Measurements from ENCODE around the gene KCNK1. TPM values are rescaled to one million over a fixed set of nuclear protein-coding genes. Genes with fewer than 3 reads are reported as not detected.
"Not testable (repeated sequence)": the region's sequence is repeated elsewhere in the genome, so short reads cannot be mapped to it uniquely, and the experiment has no call there.

KCNK1 gene
- total RNA-seq, 1 experiment from 2014 or later = not detected

GRCh38 chr1:233679030-233679429 is 65.1 kb downstream of the KCNK1 start:
- peak; percentile 7 for DNase-seq (ENCODE audit: low spot score)
- in situ Hi-C loops (cut with HindIII; ENCODE audit: low sequenced_read_pairs) = no loop called here

GRCh38 chr1:233679591-233680373 is 65.9 kb downstream of the KCNK1 start:
- in situ Hi-C loops (cut with HindIII; ENCODE audit: low sequenced_read_pairs) = no loop called here
- peak; percentile 10 for DNase-seq (ENCODE audit: low spot score)

GRCh38 chr1:233681285-233681684 is 67.4 kb downstream of the KCNK1 start:
- in situ Hi-C loops (cut with HindIII; ENCODE audit: low sequenced_read_pairs) = no loop called here
- no peak for DNase-seq (ENCODE audit: low spot score)

GRCh38 chr1:233686653-233687052 is 72.7 kb downstream of the KCNK1 start:
- in situ Hi-C loops (cut with HindIII; ENCODE audit: low sequenced_read_pairs) = not testable (repeated sequence)

GRCh38 chr1:233689017-233689747 is 75.3 kb downstream of the KCNK1 start:
- in situ Hi-C loops (cut with HindIII; ENCODE audit: low sequenced_read_pairs) = no loop called here
- DNase-seq (ENCODE audit: low spot score) = no peak

More at GRCh38 chr1:233686653-233687052, 72.7 kb downstream of the KCNK1 start:
- DNase-seq (ENCODE audit: low spot score) = not testable (repeated sequence)

- in situ Hi-C loops (cut with HindIII; ENCODE audit: low sequenced_read_pairs) = no loop called here
- DNase-seq (ENCODE audit: low spot score) = peak; percentile 59
These were observed 75.9 kb downstream of the KCNK1 start for GRCh38 chr1:233689748-233690254.

GRCh38 chr1:233695901-233696300 is 82.0 kb downstream of the KCNK1 start:
- no peak for DNase-seq (ENCODE audit: low spot score)
- in situ Hi-C loops (cut with HindIII; ENCODE audit: low sequenced_read_pairs) = no loop called here

- in situ Hi-C loops (cut with HindIII; ENCODE audit: low sequenced_read_pairs) = no loop called here
- DNase-seq (ENCODE audit: low spot score) = peak; percentile 98
These were observed 86.4 kb downstream of the KCNK1 start for GRCh38 chr1:233700338-233700737.

- DNase-seq (ENCODE audit: low spot score) = peak; percentile 30
- in situ Hi-C loops (cut with HindIII; ENCODE audit: low sequenced_read_pairs) = no loop called here
These were observed 90.4 kb downstream of the KCNK1 start for GRCh38 chr1:233704170-233704897.

GRCh38 chr1:233704898-233705723 is 91.2 kb downstream of the KCNK1 start:
- in situ Hi-C loops (cut with HindIII; ENCODE audit: low sequenced_read_pairs) = no loop called here
- peak; percentile 46 for DNase-seq (ENCODE audit: low spot score)

GRCh38 chr1:233707153-233707879 is 93.4 kb downstream of the KCNK1 start:
- in situ Hi-C loops (cut with HindIII; ENCODE audit: low sequenced_read_pairs) = no loop called here
- peak; percentile 10 for DNase-seq (ENCODE audit: low spot score)

- in situ Hi-C loops (cut with HindIII; ENCODE audit: low sequenced_read_pairs) = no loop called here
- no peak for DNase-seq (ENCODE audit: low spot score)
These were observed 94.2 kb downstream of the KCNK1 start for GRCh38 chr1:233707880-233708815.

- in situ Hi-C loops (cut with HindIII; ENCODE audit: low sequenced_read_pairs) = no loop called here
These were observed 96.1 kb downstream of the KCNK1 start for GRCh38 chr1:233710031-233710430.

GRCh38 chr1:233710507-233710906 is 96.6 kb downstream of the KCNK1 start:
- in situ Hi-C loops (cut with HindIII; ENCODE audit: low sequenced_read_pairs) = no loop called here
- DNase-seq (ENCODE audit: low spot score) = no peak

More at GRCh38 chr1:233710031-233710430, 96.1 kb downstream of the KCNK1 start:
- DNase-seq (ENCODE audit: low spot score) = no peak

GRCh38 chr1:233714631-233715217 is 100.8 kb downstream of the KCNK1 start:
- in situ Hi-C loops (cut with HindIII; ENCODE audit: low sequenced_read_pairs) = no loop called here

GRCh38 chr1:233718057-233718456 is 104.2 kb downstream of the KCNK1 start:
- in situ Hi-C loops (cut with HindIII; ENCODE audit: low sequenced_read_pairs) = no loop called here
- DNase-seq (ENCODE audit: low spot score) = no peak

More at GRCh38 chr1:233714631-233715217, 100.8 kb downstream of the KCNK1 start:
- peak; percentile 83 for DNase-seq (ENCODE audit: low spot score)

Measured in G401 (cell line).